Loucy (cell line): Measurements from ENCODE around the gene PRKCQ.

ENCODE experiments used
- EZH2phosphoT487 ChIP-seq: fragments of 200-600 bp; IDR thresholded peaks from 2 replicates; pipeline ENCODE4 v1.6.1; 2018; ENCODE audit warnings: antibody characterized with exemption, mild to moderate bottlenecking, moderate library complexity, borderline replicate concordance
- TF ChIP-seq, protein P1 (sequence below): fragments of 200-600 bp; sonication (generic); conservative IDR thresholded peaks from 2 replicates; pipeline ENCODE4 v1.5.1; 2014; ENCODE audit warnings: mild to moderate bottlenecking, antibody characterized with exemption, low read length

DNA sequence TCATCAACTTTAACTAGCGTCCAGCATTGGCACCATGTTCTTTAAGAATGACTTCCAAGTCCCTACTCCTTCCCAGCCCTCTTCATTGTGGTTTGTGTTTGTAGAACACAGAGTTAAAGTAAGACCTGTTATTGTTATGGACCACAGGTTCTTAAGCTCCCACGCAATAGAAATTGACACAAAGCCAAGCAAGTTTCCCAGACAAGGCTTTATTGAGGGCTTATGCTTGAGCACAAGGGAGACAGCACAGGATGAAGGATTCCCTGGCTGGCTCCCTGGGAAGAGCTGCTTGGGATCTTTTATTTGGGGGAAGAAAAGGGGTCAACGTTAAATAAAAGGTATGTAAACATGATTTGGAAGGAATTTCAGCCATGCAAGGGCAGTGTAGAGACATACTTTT lies 44.3 kb upstream of the PRKCQ start:
- TF ChIP-seq, protein P1, sequence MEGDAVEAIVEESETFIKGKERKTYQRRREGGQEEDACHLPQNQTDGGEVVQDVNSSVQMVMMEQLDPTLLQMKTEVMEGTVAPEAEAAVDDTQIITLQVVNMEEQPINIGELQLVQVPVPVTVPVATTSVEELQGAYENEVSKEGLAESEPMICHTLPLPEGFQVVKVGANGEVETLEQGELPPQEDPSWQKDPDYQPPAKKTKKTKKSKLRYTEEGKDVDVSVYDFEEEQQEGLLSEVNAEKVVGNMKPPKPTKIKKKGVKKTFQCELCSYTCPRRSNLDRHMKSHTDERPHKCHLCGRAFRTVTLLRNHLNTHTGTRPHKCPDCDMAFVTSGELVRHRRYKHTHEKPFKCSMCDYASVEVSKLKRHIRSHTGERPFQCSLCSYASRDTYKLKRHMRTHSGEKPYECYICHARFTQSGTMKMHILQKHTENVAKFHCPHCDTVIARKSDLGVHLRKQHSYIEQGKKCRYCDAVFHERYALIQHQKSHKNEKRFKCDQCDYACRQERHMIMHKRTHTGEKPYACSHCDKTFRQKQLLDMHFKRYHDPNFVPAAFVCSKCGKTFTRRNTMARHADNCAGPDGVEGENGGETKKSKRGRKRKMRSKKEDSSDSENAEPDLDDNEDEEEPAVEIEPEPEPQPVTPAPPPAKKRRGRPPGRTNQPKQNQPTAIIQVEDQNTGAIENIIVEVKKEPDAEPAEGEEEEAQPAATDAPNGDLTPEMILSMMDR = no peak
- TF ChIP-seq EZH2phosphoT487 = no peak
